Effector CD4-positive, alpha-beta T cell (primary cell): Measurements from ENCODE around the gene PPIL1.

Experiments used
- DNase-seq: peaks from one replicate; pipeline ENCODE4 v3.0.0-alpha.2; 2020

The PPIL1 gene

GRCh38 chr6:36888654-36889481 is 14.3 kb upstream of the PPIL1 start:
- no peak for DNase-seq

- no peak for DNase-seq
Observed at GRCh38 chr6:36888115-36888643, 13.6 kb upstream of the PPIL1 start.

GRCh38 chr6:36886950-36887618 is 12.5 kb upstream of the PPIL1 start:
- DNase-seq = no peak

DNA sequence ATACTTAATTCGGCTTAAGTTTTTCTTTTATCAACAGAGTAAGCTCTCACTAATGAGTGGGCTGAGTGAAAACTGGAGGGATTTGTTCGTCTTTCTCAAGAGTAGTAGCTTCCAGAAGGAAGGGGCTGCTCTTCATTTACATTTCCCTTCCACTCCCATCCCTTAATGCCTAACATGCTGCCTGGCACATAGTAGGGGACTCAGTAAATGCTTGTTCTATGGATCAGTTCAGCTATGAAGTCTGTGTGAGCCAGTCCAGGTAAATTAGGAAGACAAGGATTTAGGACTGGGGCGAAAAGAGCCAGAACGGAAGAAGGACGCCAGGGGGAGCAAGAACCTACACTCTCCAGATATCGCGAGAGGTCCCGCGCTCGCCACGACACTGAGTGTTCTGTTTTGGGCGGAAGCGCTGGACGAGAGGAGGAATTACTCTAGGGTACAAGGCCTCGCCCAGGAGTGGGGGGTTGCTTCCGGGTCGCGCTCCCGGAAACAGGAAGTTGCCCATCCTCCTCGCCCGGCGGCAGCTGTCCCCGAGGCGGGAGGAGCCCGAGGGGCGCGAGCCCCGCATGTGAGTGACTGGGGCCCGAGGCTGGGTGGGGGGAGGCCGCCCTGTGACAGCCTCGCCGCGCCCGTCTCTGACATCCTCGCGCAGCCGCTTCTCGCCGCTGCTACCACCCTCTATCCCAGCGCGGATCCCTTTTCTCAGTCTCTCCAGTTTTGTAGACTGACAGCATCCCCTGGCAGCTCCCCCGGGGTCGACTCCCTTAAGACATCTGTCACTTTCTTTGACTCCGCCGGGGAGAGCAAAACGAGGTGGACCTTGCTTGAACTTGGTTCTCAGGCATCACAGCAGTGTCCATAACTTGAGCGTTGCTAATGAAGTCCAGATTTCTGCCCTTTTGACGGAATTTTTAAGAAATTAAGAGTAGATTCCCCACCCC is 11.1 kb upstream of the PPIL1 start, which contains the start of gene C6orf89:
Gene C6orf89 (plus strand): TSS at position 492 of the 941 bp plus-strand sequence. CDS start 13,493 bp downstream, outside the sequence.
- peak; percentile 97 for DNase-seq

GRCh38 chr6:36884610-36885009 is 10.0 kb upstream of the PPIL1 start:
- no peak for DNase-seq

GRCh38 chr6:36875250-36875633 is 639 bp upstream of the PPIL1 start:
- DNase-seq = no peak

- no peak for DNase-seq
Observed at GRCh38 chr6:36873612-36874442, 776 bp downstream of the PPIL1 start.

DNA sequence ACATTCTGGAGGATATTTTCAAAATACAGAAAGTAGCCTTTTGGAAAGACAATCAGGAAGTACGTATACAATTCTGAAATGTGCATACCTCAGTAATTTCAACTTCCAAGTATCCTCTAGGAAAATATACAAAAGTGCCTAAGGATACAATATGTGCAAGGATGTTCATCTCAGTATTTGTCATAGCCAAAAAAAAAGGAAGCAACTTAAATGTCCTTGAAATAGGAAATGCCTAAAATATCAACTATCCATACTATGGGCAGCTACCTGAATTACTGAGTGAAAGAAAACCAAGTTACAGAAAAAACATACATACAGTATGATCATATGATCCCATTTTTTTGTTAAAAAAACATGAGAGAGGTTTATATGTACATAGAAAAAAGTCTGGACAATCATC is 1.5 kb downstream of the PPIL1 start:
- no peak for DNase-seq

DNA sequence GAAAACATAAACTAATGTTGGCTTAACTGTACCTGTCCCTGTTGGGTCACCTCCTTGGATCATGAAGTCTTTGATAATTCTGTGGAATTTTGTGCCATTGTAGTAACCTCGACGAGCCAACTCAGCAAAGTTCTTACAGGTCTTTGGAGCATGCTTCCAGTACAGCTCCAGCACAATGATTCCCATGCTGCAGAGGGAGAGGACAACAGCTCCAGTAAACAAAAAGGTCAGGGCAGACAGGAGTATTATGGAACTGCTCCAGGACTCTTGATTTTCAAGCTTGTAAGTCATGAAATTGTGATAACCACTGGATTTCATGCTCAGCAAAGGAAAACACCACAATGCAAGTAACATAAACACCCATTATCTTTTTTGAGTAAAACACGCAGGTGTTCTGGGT is 2.9 kb downstream of the PPIL1 start:
- no peak for DNase-seq

DNA sequence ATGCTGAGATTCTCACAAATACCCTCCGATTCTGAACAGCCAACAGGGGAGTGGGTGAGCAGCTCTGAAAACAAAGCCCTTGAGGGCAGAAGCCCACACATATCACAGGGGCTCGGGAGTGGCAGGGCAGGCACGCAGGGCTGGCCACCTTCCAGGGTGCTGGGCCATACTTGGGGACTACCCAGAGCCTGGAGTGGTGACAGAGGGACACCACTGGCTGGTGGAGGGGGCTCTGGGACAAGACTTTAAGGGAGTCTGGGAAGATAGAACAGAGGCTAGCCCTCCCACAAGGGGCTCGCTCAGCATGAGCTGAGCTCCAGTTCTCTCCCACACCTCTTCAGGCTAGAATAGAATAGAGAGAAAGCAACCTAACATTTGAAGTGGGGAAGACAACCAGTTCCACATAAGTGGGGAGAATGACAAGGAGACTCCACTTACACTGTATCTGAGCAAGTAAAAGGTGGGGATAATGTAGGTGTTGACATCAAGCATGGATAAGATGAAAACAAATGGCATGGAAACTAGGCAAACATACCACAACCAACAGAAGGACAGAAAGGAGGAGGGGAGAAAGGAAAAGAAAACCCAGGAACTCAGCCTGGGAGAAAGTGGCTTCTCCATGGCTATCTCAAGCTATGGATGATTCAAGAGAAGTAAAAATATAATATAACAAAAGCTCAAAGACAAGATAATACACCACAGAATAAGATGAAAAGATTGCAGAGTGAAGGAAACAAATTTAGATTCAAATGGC is 7.0 kb downstream of the PPIL1 start:
- no peak for DNase-seq

GRCh38 chr6:36865835-36866234 is 8.8 kb downstream of the PPIL1 start:
- DNase-seq = no peak

DNA sequence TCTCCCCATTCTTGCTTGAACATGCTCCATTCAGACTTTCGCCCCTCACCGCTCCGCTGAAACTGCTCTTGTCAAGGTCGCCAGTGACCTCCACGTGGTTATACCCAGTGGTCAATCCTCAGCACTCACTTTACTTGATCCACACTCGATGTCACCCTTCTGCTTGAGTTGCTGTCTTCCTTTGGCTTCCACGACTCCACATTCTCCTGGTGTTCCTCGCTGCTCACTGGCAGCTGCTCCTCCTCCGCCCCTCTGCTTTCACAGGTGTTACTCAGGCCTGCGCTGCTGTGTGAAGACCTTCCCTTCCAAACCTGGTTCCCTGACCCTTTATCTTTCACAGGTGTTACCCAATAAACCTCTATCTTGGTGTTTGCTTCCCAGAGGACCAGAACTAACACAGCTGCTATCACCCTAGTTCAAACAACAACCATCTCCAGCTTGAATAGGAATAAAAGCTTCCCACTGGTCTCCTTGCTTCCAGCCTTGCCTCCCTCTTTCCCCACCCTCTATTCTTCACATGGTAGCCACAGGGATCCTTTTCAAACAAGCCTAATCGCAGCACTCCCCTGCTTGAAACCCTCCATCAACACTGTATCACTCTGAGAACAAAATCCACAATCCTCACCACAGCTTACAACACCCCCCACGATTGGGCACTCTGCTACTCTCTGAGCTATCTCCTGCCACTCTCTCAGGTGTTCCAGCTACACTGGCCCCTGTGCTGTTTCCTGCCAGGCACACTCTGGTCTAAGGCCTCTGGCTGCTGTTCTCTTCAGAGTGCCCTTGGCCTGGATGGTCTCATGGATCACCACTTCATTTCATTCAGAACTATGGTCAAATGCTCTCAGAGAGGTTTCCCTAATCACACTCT is 10.7 kb downstream of the PPIL1 start:
- no peak for DNase-seq

DNA sequence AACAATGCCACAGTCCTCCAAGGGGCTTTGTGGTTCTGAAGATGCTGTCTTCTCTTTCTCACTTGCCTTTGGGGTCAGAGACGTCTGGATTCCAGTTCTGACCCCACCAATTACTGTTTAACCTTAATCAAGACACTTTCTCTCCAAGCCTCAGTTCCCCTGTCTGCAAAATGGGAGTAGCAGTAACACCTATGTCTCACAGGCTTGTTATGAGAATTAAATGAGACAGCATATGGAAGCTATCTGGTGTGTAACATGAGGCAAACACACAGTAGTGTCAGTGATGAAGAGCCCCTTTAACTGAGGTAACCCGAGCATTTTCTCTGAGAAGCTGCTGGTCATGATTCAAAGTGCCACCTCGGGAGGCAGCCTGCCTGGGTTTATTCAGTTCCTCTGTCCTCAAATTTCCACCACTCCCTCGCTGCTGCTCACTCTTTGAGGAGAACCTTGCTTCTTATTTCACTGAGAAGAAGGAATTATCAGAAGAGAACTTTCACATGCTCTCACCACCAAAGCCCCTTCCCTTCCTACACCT is 11.7 kb downstream of the PPIL1 start:
- DNase-seq = no peak

DNA sequence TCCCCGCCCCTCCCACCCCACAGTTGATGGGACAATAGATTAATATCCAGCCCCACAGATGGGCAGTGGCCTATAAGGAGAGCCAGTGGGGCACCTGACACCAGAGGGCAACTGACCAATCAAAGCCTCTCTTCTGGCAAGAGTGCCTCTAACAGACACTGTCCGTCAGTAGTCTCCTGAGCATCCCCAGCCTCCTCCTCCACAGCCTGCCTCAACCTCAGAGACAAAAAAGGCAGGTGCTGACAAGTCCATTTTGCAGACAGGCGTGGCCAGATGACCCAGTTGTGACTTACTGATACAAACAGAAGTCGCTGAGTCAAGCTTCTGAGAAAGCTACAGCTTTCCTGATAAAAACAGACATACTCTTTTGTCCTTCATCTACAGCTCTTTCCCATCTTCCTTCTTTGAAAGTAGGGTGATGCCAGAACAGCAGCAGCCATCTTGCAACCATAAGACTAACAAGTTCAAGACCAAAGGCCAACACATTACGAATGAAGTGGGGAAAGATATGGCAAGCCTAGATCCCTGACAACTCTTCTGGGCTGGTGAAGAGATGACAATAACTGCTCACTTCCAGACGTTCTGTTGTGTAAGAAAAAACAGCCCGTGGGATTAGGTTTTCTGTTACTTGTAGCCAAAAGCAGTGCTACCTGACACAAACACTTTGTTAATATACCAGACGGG is 12.3 kb downstream of the PPIL1 start:
- no peak for DNase-seq

DNA sequence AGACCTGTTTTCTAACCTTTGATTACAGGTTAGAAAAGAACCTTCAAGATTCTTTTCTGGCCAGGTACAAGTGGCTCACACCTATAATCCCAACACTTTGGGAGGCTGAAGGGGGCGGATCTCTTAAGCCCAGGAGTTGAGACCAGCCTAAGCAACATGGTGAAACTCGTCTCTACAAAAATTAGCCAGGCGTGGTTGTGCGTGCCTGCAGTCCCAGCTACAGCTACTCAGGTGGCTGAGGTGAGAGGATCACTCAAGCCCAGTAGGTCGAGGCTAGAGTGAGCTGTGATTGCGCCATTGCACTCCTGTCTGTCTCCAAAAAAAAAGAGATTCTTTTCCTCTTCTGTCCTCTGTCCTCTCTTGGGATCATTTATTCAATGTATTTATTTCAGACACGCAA is 14.5 kb downstream of the PPIL1 start:
- DNase-seq = no peak

DNA sequence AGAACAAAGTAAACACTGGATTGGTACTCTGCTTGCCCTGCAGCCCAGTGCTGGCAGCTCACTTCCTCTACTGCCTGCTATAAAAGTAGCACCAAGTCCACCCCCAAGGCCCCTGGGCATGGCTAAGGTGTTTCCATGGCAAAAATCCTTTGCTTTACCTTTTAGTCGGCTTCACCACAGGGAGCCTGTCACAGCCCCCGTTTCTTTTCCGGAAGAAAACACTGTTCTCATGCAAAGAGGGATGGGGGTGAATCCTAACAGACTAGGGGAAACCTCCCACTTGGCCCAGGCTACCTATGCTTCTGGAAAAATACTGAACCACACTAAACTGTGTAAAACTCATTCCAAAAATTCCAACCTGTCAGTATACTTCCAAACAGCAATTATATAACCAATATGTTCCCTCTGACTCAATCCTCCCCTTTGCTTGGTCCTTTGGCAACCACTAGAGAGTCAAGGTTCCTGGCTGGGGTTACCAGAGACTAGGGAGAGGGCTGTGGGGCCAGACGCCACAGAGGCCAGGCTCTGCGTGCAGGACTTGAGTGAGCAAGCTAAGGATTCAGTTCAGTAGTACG is 16.1 kb downstream of the PPIL1 start:
- DNase-seq = no peak

DNA sequence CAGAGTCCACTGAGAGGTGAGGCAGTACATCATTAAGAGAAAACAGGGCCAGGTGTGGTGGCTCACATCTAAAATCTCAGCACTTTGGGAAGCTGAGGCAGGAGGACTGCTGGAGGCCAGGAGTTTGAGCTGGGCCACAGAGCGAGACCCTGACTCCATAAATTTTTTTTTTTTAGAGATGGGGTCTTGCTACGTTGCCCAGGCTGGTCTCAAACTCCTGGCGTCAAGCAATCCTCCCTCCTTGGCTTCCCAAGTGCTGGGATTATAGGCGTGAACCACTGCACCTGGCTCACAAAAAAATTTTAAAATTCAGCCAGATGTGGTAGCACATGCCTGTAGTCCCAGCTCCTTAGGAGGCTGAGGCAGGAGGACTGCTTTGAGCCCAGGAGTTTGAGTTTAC is 17.3 kb downstream of the PPIL1 start:
- DNase-seq = no peak

GRCh38 chr6:36856277-36856676 is 18.3 kb downstream of the PPIL1 start:
- no peak for DNase-seq

DNA sequence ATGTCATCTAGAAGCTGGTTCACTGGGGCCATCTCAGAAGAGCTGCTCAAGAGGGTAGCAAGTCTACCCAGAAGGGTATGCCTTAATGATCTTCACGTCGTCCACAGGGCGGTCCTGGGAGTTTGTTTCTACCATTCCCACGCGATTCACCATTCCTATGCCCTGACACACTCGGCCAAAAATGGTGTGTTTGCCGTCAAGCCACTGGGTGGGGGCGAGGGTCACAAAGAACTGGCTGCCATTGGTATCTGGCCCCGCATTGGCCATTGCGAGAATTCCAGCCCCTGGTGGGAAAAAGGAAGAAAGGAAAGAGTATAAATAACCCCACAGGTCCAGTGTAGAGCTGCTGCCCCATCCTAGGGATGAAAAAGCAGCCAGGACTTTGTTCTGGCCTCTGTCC is 18.9 kb downstream of the PPIL1 start:
- DNase-seq = no peak
